ENCODE results near the gene ANKAR.

DNA sequence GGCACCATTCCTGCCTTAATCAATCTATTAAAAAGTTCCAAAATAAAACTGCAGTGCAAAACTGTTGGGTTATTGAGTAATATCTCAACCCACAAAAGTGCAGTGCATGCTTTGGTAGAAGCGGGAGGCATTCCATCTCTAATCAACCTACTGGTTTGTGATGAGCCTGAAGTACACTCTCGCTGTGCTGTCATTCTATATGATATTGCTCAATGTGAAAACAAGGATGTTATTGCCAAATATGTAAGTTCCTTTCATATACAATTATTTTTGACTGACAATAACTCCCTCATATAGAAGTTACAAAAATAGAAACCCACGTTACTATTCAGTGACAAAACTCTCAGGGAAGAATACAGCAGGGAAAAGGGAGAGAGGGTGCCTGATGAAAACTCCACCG lies 45.1 kb downstream of the ANKAR start:
- TF ChIP-seq SP1 (IDR thresholded peaks at IDR 0.05) (no peak), TARDBP (IDR thresholded peaks at IDR 0.05) (no peak), ELF4 (IDR thresholded peaks at IDR 0.05) (no peak), LEF1 (IDR thresholded peaks at IDR 0.05; ENCODE audit: borderline replicate concordance) (no peak), NFRKB (IDR thresholded peaks at IDR 0.05) (no peak), BHLHE40 (IDR thresholded peaks at IDR 0.05; ENCODE audit: borderline replicate concordance) (no peak), SUZ12 (IDR thresholded peaks at IDR 0.05) (no peak), HDGF (IDR thresholded peaks at IDR 0.05; ENCODE audit: borderline replicate concordance) (no peak)
- TF ChIP-seq, protein P1, sequence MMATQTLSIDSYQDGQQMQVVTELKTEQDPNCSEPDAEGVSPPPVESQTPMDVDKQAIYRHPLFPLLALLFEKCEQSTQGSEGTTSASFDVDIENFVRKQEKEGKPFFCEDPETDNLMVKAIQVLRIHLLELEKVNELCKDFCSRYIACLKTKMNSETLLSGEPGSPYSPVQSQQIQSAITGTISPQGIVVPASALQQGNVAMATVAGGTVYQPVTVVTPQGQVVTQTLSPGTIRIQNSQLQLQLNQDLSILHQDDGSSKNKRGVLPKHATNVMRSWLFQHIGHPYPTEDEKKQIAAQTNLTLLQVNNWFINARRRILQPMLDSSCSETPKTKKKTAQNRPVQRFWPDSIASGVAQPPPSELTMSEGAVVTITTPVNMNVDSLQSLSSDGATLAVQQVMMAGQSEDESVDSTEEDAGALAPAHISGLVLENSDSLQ (IDR thresholded peaks at IDR 0.05): no peak
